ENCODE measurements around the gene DMRTB1.

Gene DMRTB1

GRCh38 chr1:53447413-53447812 lies 11.8 kb upstream of the DMRTB1 start:
- Histone ChIP-seq H3K4me2 (ENCODE audit: low read length, poor library complexity, severe bottlenecking) (no peak overlapping the region), H2BK5ac (ENCODE audit: low read depth, low read length, poor library complexity, severe bottlenecking) (no peak overlapping the region), H3K79me1 (replicated peaks; ENCODE audit: low read length, poor library complexity, severe bottlenecking) (no peaks in the 10 kb centered on the region), H4K91ac (ENCODE audit: low read length) (no peak overlapping the region), H2BK12ac (ENCODE audit: low read length in 2 of 2) (no peak overlapping the region), H3K18ac (ENCODE audit: low read depth in 1 of 2, low read length in 2 of 2) (no peak overlapping the region), H2AK5ac (ENCODE audit: low read length, severe bottlenecking) (no peak overlapping the region), H2AFZ (ENCODE audit: low read depth, low read length) (no peak overlapping the region), H3K9ac (ENCODE audit: low read length) (no peak overlapping the region), H3K27ac (ENCODE audit: low read length, poor library complexity, severe bottlenecking) (no peak overlapping the region), H3K4ac (ENCODE audit: low read depth in 1 of 2, low read length in 2 of 2) (no peak overlapping the region), H2BK120ac (ENCODE audit: low read depth, low read length) (no peak overlapping the region), H3K27me3 (ENCODE audit: control insufficient read depth in 1 of 2, insufficient read depth in 1 of 2, low read length in 2 of 2) (peaks cover 0 to 11% of the 10 kb centered on the region in 2 experiments), H3K14ac (ENCODE audit: low read length in 2 of 2) (no peak overlapping the region), H3K4me1 (ENCODE audit: control insufficient read depth, insufficient read depth, low read depth, low read length) (peaks cover 6% of the 10 kb centered on the region), H3K23ac (ENCODE audit: low read length in 2 of 2) (no peak overlapping the region), H3K36me3 (ENCODE audit: control insufficient read depth in 1 of 2, insufficient read depth in 2 of 2, low read depth in 1 of 2, low read length in 2 of 2) (no peaks in the 10 kb centered on the region), H3K9me3 (ENCODE audit: control insufficient read depth, low read length) (no peaks in the 10 kb centered on the region), H3K4me3 (ENCODE audit: insufficient read depth in 1 of 2, low read depth in 1 of 2, low read length in 2 of 2) (no peak overlapping the region), H2BK15ac (ENCODE audit: low read depth, poor library complexity, severe bottlenecking) (no peak overlapping the region), H4K8ac (ENCODE audit: low read length) (no peak overlapping the region)
- DNase-seq: no peak
- 96% methylated on average over 4 of the region's 4 CpGs for WGBS

DNA sequence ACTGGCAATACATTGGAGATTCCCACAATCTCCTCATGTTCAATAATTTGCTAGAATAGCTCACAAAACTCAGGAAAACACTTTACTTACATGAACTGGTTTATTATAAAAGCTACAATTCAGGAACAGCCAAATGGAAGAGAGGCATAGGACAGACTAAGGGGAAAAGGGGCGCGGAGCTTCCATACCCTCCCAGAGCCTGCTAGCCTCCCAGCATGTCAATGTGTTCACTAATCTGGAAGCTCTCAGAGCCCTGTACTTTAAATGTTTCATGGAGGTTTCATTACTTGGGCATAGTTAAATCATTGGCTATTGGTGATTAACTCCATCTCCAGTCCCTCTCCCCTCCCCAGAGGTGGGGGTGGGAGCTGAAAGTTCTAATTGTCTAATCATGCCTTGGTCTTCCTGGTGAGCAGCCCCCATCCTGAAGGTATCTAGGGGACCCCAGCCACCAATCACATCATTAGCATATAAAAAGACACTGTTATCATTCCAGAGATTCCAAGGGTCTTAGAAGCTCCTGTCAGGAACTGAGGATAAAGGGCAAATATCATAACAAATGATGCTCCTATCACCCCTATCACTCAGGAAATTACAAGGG lies 10.9 kb upstream of the DMRTB1 start:
- H3K4me3 ChIP-seq (ENCODE audit: insufficient read depth in 1 of 2, low read depth in 1 of 2, low read length in 2 of 2): no peak overlapping the region
- H4K91ac ChIP-seq (ENCODE audit: low read length): no peak overlapping the region
- no peak overlapping the region for H2AFZ ChIP-seq (ENCODE audit: low read depth, low read length)
- no peak overlapping the region for H2BK12ac ChIP-seq (ENCODE audit: low read length in 2 of 2)
- no peaks in the 10 kb centered on the region for H3K36me3 ChIP-seq (ENCODE audit: control insufficient read depth in 1 of 2, insufficient read depth in 2 of 2, low read depth in 1 of 2, low read length in 2 of 2)
- H3K9me3 ChIP-seq (ENCODE audit: control insufficient read depth, low read length): no peaks in the 10 kb centered on the region
- peaks cover 6% of the 10 kb centered on the region for H3K4me1 ChIP-seq (ENCODE audit: control insufficient read depth, insufficient read depth, low read depth, low read length)
- no peak overlapping the region for H3K4ac ChIP-seq (ENCODE audit: low read depth in 1 of 2, low read length in 2 of 2)
- H4K8ac ChIP-seq (ENCODE audit: low read length): no peak overlapping the region
- H3K9ac ChIP-seq (ENCODE audit: low read length): no peak overlapping the region
- H2AK5ac ChIP-seq (ENCODE audit: low read length, severe bottlenecking): peak overlapping the region; percentile 88
- peaks cover 0 to 12% of the 10 kb centered on the region in 2 experiments for H3K27me3 ChIP-seq (ENCODE audit: control insufficient read depth in 1 of 2, insufficient read depth in 1 of 2, low read length in 2 of 2)
- no CpG with 5 or more reads among the region's 2 CpGs for WGBS
- H3K4me2 ChIP-seq (ENCODE audit: low read length, poor library complexity, severe bottlenecking): no peak overlapping the region
- H3K27ac ChIP-seq (ENCODE audit: low read length, poor library complexity, severe bottlenecking): peak overlapping the region; percentile 32
- no peaks in the 10 kb centered on the region for H3K79me1 ChIP-seq (replicated peaks; ENCODE audit: low read length, poor library complexity, severe bottlenecking)
- no peak overlapping the region for H2BK120ac ChIP-seq (ENCODE audit: low read depth, low read length)
- no peak overlapping the region for H3K23ac ChIP-seq (ENCODE audit: low read length in 2 of 2)
- no peak overlapping the region for H2BK15ac ChIP-seq (ENCODE audit: low read depth, poor library complexity, severe bottlenecking)
- H3K18ac ChIP-seq (ENCODE audit: low read depth in 1 of 2, low read length in 2 of 2): no peak overlapping the region
- no peak overlapping the region for H2BK5ac ChIP-seq (ENCODE audit: low read depth, low read length, poor library complexity, severe bottlenecking)
- H3K14ac ChIP-seq (ENCODE audit: low read length in 2 of 2): peak overlapping the region in 1 of 2 experiments; percentile 57
- DNase-seq: no peak

- Histone ChIP-seq H3K23ac (ENCODE audit: low read length in 2 of 2) (no peak overlapping the region), H3K4ac (ENCODE audit: low read depth in 1 of 2, low read length in 2 of 2) (no peak overlapping the region), H3K4me3 (ENCODE audit: insufficient read depth in 1 of 2, low read depth in 1 of 2, low read length in 2 of 2) (no peak overlapping the region), H4K91ac (ENCODE audit: low read length) (no peak overlapping the region), H3K79me1 (replicated peaks; ENCODE audit: low read length, poor library complexity, severe bottlenecking) (no peaks in the 10 kb centered on the region), H3K27ac (ENCODE audit: low read length, poor library complexity, severe bottlenecking) (peak overlapping the region; percentile 41), H3K27me3 (ENCODE audit: control insufficient read depth in 1 of 2, insufficient read depth in 1 of 2, low read length in 2 of 2) (peaks cover 0 to 19% of the 10 kb centered on the region in 2 experiments), H3K18ac (ENCODE audit: low read depth in 1 of 2, low read length in 2 of 2) (peak overlapping the region in 1 of 2 experiments; percentile 20), H3K4me1 (ENCODE audit: control insufficient read depth, insufficient read depth, low read depth, low read length) (peaks cover 6% of the 10 kb centered on the region), H3K36me3 (ENCODE audit: control insufficient read depth in 1 of 2, insufficient read depth in 2 of 2, low read depth in 1 of 2, low read length in 2 of 2) (no peaks in the 10 kb centered on the region), H2AFZ (ENCODE audit: low read depth, low read length) (no peak overlapping the region), H2BK12ac (ENCODE audit: low read length in 2 of 2) (no peak overlapping the region), H3K14ac (ENCODE audit: low read length in 2 of 2) (no peak overlapping the region), H4K8ac (ENCODE audit: low read length) (no peak overlapping the region), H3K4me2 (ENCODE audit: low read length, poor library complexity, severe bottlenecking) (no peak overlapping the region), H2BK15ac (ENCODE audit: low read depth, poor library complexity, severe bottlenecking) (no peak overlapping the region), H2AK5ac (ENCODE audit: low read length, severe bottlenecking) (no peak overlapping the region), H3K9me3 (ENCODE audit: control insufficient read depth, low read length) (no peaks in the 10 kb centered on the region), H3K9ac (ENCODE audit: low read length) (no peak overlapping the region), H2BK5ac (ENCODE audit: low read depth, low read length, poor library complexity, severe bottlenecking) (no peak overlapping the region), H2BK120ac (ENCODE audit: low read depth, low read length) (no peak overlapping the region)
- WGBS: 0% methylated on average over 1 of the region's 3 CpGs
- DNase-seq: peak; percentile 64
Observed at GRCh38 chr1:53449021-53449420, 10.2 kb upstream of the DMRTB1 start.

DNA sequence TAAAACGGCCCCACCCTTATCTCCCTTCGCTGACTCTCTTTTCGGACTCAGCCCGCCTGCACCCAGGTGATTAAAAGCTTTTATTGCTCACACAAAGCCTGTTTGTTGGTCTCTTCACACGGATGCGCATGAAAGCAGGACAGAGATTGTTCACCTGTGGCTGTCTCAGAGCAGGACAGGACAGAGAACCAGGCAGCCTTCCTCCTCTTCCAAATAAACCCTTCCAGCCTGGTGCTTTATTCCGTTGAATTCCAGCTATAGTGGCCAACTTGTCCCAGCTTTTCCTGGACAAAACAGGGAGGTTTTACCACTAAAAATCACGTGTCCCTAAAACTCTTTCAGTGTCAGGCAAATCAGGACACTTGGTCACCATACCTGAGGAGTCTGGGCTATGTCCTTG lies 9.5 kb upstream of the DMRTB1 start:
- Histone ChIP-seq H3K36me3 (ENCODE audit: control insufficient read depth in 1 of 2, insufficient read depth in 2 of 2, low read depth in 1 of 2, low read length in 2 of 2) (no peaks in the 10 kb centered on the region), H3K4me2 (ENCODE audit: low read length, poor library complexity, severe bottlenecking) (no peak overlapping the region), H3K14ac (ENCODE audit: low read length in 2 of 2) (no peak overlapping the region), H3K79me1 (replicated peaks; ENCODE audit: low read length, poor library complexity, severe bottlenecking) (no peaks in the 10 kb centered on the region), H3K27me3 (ENCODE audit: control insufficient read depth in 1 of 2, insufficient read depth in 1 of 2, low read length in 2 of 2) (peaks cover 0 to 25% of the 10 kb centered on the region in 2 experiments), H2BK120ac (ENCODE audit: low read depth, low read length) (no peak overlapping the region), H3K4ac (ENCODE audit: low read depth in 1 of 2, low read length in 2 of 2) (no peak overlapping the region), H3K4me1 (ENCODE audit: control insufficient read depth, insufficient read depth, low read depth, low read length) (peaks cover 6% of the 10 kb centered on the region), H3K27ac (ENCODE audit: low read length, poor library complexity, severe bottlenecking) (no peak overlapping the region), H3K18ac (ENCODE audit: low read depth in 1 of 2, low read length in 2 of 2) (no peak overlapping the region), H4K8ac (ENCODE audit: low read length) (no peak overlapping the region), H3K23ac (ENCODE audit: low read length in 2 of 2) (no peak overlapping the region), H2BK5ac (ENCODE audit: low read depth, low read length, poor library complexity, severe bottlenecking) (no peak overlapping the region), H2BK15ac (ENCODE audit: low read depth, poor library complexity, severe bottlenecking) (no peak overlapping the region), H3K9me3 (ENCODE audit: control insufficient read depth, low read length) (no peaks in the 10 kb centered on the region), H2BK12ac (ENCODE audit: low read length in 2 of 2) (no peak overlapping the region), H4K91ac (ENCODE audit: low read length) (no peak overlapping the region), H3K4me3 (ENCODE audit: insufficient read depth in 1 of 2, low read depth in 1 of 2, low read length in 2 of 2) (no peak overlapping the region), H2AK5ac (ENCODE audit: low read length, severe bottlenecking) (peak overlapping the region; percentile 15), H2AFZ (ENCODE audit: low read depth, low read length) (no peak overlapping the region), H3K9ac (ENCODE audit: low read length) (no peak overlapping the region)
- DNase-seq: no peak
- WGBS: 29% methylated on average over 8 of the region's 8 CpGs
